Heart left ventricle (tissue), 13 donors: ENCODE results near the gene SERPINB2.

Source experiments
- POLR2A ChIP-seq, 2 donors: fragments of 450-650 bp; IDR thresholded peaks; one replicate each; pipeline ENCODE4 v1.6.1; 2017; ENCODE audit warnings: antibody characterized with exemption in 2 of 2, mild to moderate bottlenecking in 2 of 2, moderate library complexity in 2 of 2
- TF ChIP-seq, protein P1 (sequence below), 12 donors: fragments of 200-600 bp; sonication (generic) in 4 of 12; IDR thresholded peaks; one replicate each; pipeline versions ENCODE4 v1.5.0 to v1.8.0; 2018 to 2022; ENCODE audit warnings: antibody characterized with exemption in 12 of 12, mild to moderate bottlenecking in 5 of 12
- donor health status: ischemic (EF 13 %, LVEDD 7.1; RV severe dilation, severe dysfunction).
- donor health status: DM: no; HTN: yes; CAD: no.
- donor health status: DM: no; HTN: no; CAD: no.
- donor health status: ischemic (EF 25% LVEDD 6.9; RV normal size, moderate dysfunction).
- donor health status: ischemic (EF 25% LVEDD 5.7; RV mildly dilated, moderate dysfunction).
- donor health status: ischemic (EF 35%, LVEDD 5.7; RV mildly dilated, moderate dysfunction).
- donor health status: nonischemic (EF 11% LVEDD 7.7; RV severe dilation, severe dysfunction).
- donor health status: DM: yes; HTN: yes; CAD: no.
- donor health status: PGD.
- donor health status: ischemic (EF 29% LVEDD 5.4; RV normal size, mild dysfunction).
- donor health status: nonischemic (EF 23%, LVEDD 6.1; RV moderate dilation, normal function).

DNA sequence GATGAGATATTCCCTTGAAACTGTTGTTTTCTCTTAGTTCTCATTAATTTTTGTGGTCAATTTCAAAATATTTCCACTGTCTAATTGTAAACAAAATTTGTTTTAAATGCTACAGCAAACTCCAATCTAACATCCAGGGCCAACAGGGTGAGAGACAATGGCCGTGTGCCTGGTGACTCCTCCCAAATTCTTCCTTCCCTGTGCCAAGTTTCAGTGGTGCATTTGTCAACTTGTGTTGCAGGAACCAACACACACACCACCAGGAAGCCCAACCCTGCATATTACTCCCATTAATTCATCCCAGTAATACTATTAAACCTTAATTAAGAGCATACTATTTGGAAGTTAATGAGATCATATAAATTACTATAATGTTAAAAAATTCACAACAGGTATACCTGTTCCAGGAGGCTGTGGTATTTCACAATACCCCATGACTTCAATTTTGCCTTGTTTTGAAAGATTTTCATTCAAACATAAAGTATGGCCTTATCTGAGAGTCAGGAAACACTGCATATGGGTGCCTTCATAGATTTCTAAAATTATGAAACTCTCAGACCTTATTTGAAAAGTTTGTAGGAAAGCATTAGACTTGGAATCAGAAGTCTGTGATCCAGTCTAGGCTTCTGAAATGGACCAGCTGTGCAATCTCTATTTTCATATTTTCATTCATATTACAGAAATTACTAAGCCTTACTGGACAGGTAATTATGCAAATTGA is 1.1 kb downstream of the SERPINB2 start:
- TF ChIP-seq, protein P1, sequence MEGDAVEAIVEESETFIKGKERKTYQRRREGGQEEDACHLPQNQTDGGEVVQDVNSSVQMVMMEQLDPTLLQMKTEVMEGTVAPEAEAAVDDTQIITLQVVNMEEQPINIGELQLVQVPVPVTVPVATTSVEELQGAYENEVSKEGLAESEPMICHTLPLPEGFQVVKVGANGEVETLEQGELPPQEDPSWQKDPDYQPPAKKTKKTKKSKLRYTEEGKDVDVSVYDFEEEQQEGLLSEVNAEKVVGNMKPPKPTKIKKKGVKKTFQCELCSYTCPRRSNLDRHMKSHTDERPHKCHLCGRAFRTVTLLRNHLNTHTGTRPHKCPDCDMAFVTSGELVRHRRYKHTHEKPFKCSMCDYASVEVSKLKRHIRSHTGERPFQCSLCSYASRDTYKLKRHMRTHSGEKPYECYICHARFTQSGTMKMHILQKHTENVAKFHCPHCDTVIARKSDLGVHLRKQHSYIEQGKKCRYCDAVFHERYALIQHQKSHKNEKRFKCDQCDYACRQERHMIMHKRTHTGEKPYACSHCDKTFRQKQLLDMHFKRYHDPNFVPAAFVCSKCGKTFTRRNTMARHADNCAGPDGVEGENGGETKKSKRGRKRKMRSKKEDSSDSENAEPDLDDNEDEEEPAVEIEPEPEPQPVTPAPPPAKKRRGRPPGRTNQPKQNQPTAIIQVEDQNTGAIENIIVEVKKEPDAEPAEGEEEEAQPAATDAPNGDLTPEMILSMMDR (IDR thresholded peaks at IDR 0.05): no peak
- no peak for TF ChIP-seq POLR2A (IDR thresholded peaks at IDR 0.05)
